GM21367 (cell line): ENCODE measurements around the gene ZBTB7C.

Source experiments
- ATAC-seq: cut with Tn5 transposase; IDR thresholded peaks from one replicate; pipeline ENCODE4 v1.9.1; 2021; ENCODE audit not compliant: unreplicated experiment

Gene ZBTB7C

GRCh38 chr18:48030616-48031480 is 378.3 kb downstream of the ZBTB7C start:
- ATAC-seq, result no peak

DNA sequence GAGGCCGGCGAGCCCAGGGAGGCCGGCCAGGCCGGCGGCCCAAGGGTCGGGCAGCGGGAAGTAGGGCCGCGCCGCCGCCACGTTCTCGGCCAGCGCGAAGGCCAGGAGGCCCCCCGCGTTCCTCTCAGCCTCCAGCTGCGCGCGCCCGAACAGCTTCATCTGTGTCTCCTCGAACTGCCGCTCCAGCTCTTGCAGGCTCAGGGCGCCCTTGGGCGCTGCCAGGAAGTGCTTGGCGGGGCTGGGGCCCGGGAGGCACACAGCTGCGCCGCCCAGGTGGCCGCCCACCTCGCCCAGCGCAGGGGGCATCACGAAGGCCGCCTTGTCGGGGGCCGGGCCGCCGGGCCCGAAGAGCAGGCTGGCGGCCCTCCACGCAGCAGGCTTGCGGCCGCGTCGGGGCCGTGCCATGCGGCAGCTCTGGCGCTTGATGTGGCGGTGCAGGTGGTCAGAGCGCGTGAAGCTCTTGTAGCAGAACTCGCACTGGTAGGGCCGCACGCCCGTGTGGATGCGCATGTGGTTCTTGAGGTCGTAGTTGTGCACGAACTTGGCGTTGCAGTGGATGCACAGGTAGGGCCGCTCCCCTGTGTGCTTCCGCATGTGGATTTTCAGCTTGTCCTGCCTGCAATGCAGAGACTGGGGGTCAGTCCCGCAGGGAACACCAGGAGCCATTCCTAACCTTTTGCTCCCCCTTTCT is 379.7 kb downstream of the ZBTB7C start:
- ATAC-seq, result no peak

DNA sequence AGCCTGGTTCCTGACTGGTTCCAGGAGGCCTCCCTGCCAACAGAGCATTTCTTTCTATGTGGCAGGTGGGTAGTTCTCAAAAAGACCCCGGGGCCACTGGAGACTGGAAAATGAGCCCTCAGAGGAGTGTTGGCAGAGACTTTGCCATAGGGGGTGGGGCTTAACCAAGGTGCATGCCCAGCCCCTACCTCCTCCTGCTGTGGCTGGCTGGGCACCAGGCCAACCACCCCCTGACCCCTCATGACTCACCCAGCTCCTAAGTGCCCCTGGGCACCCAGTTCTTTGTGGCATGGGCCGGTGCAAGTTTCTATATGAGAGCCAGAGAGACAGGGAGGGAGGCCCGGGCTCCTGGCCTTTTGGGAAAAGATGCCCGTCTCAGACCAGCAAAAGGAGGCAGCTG is 380.5 kb downstream of the ZBTB7C start:
- no peak for ATAC-seq

- ATAC-seq, result no peak
Observed at GRCh38 chr18:48028081-48028480, 381.1 kb downstream of the ZBTB7C start.

DNA sequence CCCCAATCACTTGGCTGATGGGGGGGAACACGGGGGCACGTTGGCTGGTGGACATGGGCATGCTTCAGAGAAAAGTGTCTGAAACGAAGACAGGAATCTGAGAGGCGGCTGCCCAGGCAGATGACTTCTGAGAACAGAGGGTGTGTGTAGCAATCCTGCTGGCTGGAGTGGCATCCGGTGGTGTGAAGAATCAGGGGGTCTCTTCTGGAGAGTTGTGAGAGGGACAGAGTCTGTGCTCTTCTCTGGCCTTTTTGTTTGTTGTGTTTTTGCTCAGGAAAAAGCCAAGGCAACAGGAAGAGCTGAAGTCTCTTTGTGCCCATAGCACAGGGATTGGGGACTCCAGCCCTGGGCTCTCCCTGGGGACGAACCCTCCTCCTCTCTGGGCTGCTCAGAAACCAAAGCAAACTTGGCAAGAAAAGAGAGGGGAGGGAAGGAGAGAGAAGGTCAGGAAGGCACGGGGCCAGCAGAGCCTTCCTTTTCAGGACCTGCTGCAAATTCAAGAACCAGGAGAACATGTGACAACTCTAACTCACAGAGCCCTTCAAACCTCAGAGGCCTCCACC is 381.7 kb downstream of the ZBTB7C start:
- ATAC-seq, result no peak

GRCh38 chr18:48026216-48026615 is 383.0 kb downstream of the ZBTB7C start:
- ATAC-seq, result no peak

GRCh38 chr18:48024881-48025660 is 384.1 kb downstream of the ZBTB7C start:
- ATAC-seq, result no peak

GRCh38 chr18:48024009-48024512 is 385.1 kb downstream of the ZBTB7C start:
- ATAC-seq, result no peak

GRCh38 chr18:48023334-48024008 is 385.7 kb downstream of the ZBTB7C start:
- no peak for ATAC-seq

- ATAC-seq, result no peak
Observed at GRCh38 chr18:48022531-48023329, 386.5 kb downstream of the ZBTB7C start.

GRCh38 chr18:48022021-48022420 is 387.2 kb downstream of the ZBTB7C start:
- no peak for ATAC-seq

DNA sequence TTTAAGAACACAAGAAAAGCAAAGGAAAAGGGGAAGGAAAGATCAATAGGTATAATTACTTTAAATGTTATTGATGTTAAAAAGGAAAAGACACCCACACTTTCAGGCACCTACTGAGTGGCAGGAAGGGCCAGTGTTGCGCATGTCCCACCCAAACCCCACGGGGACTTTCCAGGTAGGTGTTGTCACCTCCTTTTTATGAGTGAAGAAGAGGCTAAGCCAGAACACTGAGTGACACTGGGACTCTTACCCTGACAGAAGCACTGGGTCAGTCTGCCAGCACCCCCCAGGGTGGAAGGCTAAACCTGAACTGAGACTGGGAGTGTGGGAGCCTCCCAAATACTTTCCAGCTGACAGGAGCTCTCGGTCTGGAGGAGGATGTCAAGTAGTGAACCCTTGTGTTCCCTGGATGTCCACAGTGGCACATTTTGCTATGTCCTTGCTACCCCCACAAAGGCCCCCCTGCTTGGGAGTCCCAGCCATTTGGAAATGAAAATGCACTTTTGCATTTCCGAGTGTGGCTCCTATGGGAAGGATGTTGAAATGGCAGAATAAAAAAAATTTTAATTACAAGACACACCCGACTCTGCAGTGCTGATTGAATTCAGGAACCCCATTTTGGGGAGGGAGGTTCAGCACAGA is 387.8 kb downstream of the ZBTB7C start:
- no peak for ATAC-seq

GRCh38 chr18:48020337-48021250 is 388.6 kb downstream of the ZBTB7C start:
- no peak for ATAC-seq

- ATAC-seq, result no peak
Observed at GRCh38 chr18:48019557-48020325, 389.4 kb downstream of the ZBTB7C start.

DNA sequence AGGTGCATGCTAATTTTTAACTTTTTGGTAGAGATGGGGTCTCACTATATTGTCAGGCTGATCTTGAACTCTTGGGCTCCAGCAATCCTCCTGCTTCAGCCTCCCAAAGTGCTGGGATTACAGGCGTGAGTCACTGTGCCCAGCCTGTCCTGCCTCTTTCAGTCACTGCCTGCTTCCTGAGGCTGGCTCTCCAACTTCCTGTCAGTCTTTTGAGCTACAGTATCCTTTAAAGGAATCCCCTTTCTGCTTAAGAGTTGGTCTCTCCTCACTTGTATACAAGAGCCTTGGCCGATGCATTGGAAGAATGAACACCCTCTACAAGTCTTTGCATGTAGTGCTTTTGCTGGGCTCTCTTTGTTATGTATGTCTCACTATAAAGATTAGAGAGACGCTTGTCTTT is 390.3 kb downstream of the ZBTB7C start:
- ATAC-seq, result no peak

DNA sequence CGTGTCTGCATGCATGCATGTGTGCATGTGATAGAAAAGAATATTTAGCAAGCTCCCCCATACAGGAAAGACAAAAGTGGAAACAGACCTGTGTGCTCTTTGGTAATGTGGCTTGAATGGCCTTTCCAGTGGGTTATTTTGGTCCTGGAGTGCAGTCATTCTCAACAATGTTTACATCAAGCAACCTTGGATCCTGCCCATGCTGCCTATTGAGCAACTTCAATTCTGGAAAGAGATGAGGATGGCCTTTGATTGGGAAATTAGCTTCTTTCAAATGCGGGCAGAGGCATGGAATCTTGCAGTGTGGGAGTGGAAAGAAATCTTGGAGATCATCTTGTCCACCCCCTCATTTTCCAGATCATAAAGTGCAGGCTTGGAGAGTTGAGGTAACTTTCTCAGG is 391.5 kb downstream of the ZBTB7C start:
- no peak for ATAC-seq

- no peak for ATAC-seq
Observed at GRCh38 chr18:48013162-48013561, 396.0 kb downstream of the ZBTB7C start.
